ENCODE measurements around the gene DPPA2. TPM values are rescaled to one million over a fixed set of nuclear protein-coding genes. Genes with fewer than 3 reads are reported as not detected.

DPPA2 gene
- total RNA-seq, 2 experiments from 2014 or later = not detected

GRCh38 chr3:109275702-109276293 is 40.5 kb downstream of the DPPA2 start:
- ChIA-PET POLR2A (no interaction called here), CTCF (interaction anchor here (0.6 to 0.9 kb wide), 4 partner anchors 8 to 603 kb away, joined by 3 read pairs; no protein-coding TSS in a partner anchor)
- no peaks in the 10 kb centered on the region for H3K4me1 Mint-ChIP-seq
- DNase-seq = no peak
- H3K27me3 Mint-ChIP-seq = no peaks in the 10 kb centered on the region
- H3K9me3 Mint-ChIP-seq = no peaks in the 10 kb centered on the region
- H3K4me3 Mint-ChIP-seq = no peak overlapping the region
- no peak overlapping the region for H3K27ac Mint-ChIP-seq
- no peaks in the 10 kb centered on the region for H3K36me3 Mint-ChIP-seq (ENCODE audit: low read depth)

GRCh38 chr3:109270779-109271178 is 45.5 kb downstream of the DPPA2 start:
- Mint-ChIP-seq H3K36me3 (ENCODE audit: low read depth) (no peaks in the 10 kb centered on the region), H3K27ac (no peak overlapping the region), H3K9me3 (no peaks in the 10 kb centered on the region), H3K4me3 (no peak overlapping the region), H3K27me3 (no peaks in the 10 kb centered on the region), H3K4me1 (no peaks in the 10 kb centered on the region)
- ChIA-PET CTCF (no interaction called here), POLR2A (no interaction called here)
- DNase-seq = no peak

GRCh38 chr3:109269577-109270275 is 46.6 kb downstream of the DPPA2 start:
- Mint-ChIP-seq H3K27me3 (no peaks in the 10 kb centered on the region), H3K9me3 (no peaks in the 10 kb centered on the region), H3K27ac (no peak overlapping the region), H3K4me1 (no peaks in the 10 kb centered on the region), H3K36me3 (ENCODE audit: low read depth) (no peaks in the 10 kb centered on the region), H3K4me3 (no peak overlapping the region)
- ChIA-PET CTCF (no interaction called here), POLR2A (no interaction called here)
- DNase-seq = no peak

GRCh38 chr3:109268181-109268580 is 48.1 kb downstream of the DPPA2 start:
- no peak overlapping the region for H3K27ac Mint-ChIP-seq
- H3K27me3 Mint-ChIP-seq = peaks cover 2% of the 10 kb centered on the region
- H3K4me3 Mint-ChIP-seq = no peak overlapping the region
- CTCF ChIA-PET = no interaction called here
- H3K4me1 Mint-ChIP-seq = no peaks in the 10 kb centered on the region
- POLR2A ChIA-PET = no interaction called here
- H3K36me3 Mint-ChIP-seq (ENCODE audit: low read depth) = no peaks in the 10 kb centered on the region
- no peak for DNase-seq
- H3K9me3 Mint-ChIP-seq = no peaks in the 10 kb centered on the region

GRCh38 chr3:109265295-109265694 is 51.0 kb downstream of the DPPA2 start:
- Mint-ChIP-seq H3K4me3 (no peak overlapping the region), H3K36me3 (ENCODE audit: low read depth) (no peaks in the 10 kb centered on the region), H3K4me1 (no peaks in the 10 kb centered on the region), H3K27me3 (peaks cover 2% of the 10 kb centered on the region), H3K9me3 (no peaks in the 10 kb centered on the region), H3K27ac (no peak overlapping the region)
- ChIA-PET CTCF (no interaction called here), POLR2A (no interaction called here)
- no peak for DNase-seq

DNA sequence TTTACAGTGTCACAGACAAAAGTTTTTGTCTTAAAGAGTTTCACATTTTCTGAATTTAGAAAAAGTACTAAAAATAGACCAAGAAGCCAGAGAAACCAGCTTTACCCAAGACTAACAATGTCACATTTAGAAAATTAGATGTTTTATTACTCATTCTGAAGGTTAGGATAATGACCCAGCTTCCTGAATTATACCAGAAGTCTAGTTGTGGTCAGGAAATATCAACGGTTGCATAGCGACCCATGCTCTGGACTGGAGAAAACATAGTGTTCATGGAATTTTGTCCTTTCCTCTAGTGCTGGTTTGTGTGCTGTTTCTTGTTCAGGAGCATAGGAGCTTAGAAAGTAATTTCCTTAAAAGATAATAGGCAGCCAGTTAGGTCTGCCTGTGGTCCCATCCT is 59.0 kb downstream of the DPPA2 start:
- POLR2A ChIA-PET = no interaction called here
- no peaks in the 10 kb centered on the region for H3K36me3 Mint-ChIP-seq (ENCODE audit: low read depth)

GRCh38 chr3:109254770-109255169 is 61.5 kb downstream of the DPPA2 start:
- Mint-ChIP-seq H3K4me1 (no peaks in the 10 kb centered on the region), H3K27ac (no peak overlapping the region), H3K4me3 (no peak overlapping the region), H3K27me3 (no peaks in the 10 kb centered on the region), H3K36me3 (ENCODE audit: low read depth) (no peaks in the 10 kb centered on the region), H3K9me3 (no peaks in the 10 kb centered on the region)
- no peak for DNase-seq
- CTCF ChIA-PET = interaction anchor here (0.7 kb wide), 1 partner anchor 59 kb away, joined by 3 read pairs; no protein-coding TSS in a partner anchor
- POLR2A ChIA-PET = no interaction called here

More for the DNA sequence above, 59.0 kb downstream of the DPPA2 start:
- H3K27me3 Mint-ChIP-seq = no peaks in the 10 kb centered on the region
- no peak overlapping the region for H3K4me3 Mint-ChIP-seq
- CTCF ChIA-PET = no interaction called here
- DNase-seq = no peak
- H3K9me3 Mint-ChIP-seq = no peaks in the 10 kb centered on the region
- H3K27ac Mint-ChIP-seq = no peak overlapping the region
- H3K4me1 Mint-ChIP-seq = no peaks in the 10 kb centered on the region

- H3K9me3 Mint-ChIP-seq = no peaks in the 10 kb centered on the region
- no peak overlapping the region for H3K27ac Mint-ChIP-seq
- H3K27me3 Mint-ChIP-seq = no peaks in the 10 kb centered on the region
- no peaks in the 10 kb centered on the region for H3K36me3 Mint-ChIP-seq (ENCODE audit: low read depth)
- no peaks in the 10 kb centered on the region for H3K4me1 Mint-ChIP-seq
- ChIA-PET POLR2A (no interaction called here), CTCF (no interaction called here)
- H3K4me3 Mint-ChIP-seq = no peak overlapping the region
- DNase-seq = no peak
Observed at GRCh38 chr3:109252641-109253040, 63.7 kb downstream of the DPPA2 start.

Other genes with a start within 250 kb of the DPPA2 start
- gene MORC1, start 198.4 kb downstream of the DPPA2 start, total RNA-seq = not detected
- not detected for gene C3orf85, start 179.8 kb downstream of the DPPA2 start, total RNA-seq
- gene DPPA4, start 21.0 kb upstream of the DPPA2 start, total RNA-seq = not detected